Smooth muscle cell (in vitro differentiated cells): ENCODE results near the gene FMR1NB. TPM values are rescaled to one million over a fixed set of nuclear protein-coding genes. Genes with fewer than 3 reads are reported as not detected.
A peak's percentile ranks its signal among the peaks of the same experiment; 100 is the strongest.

Source experiments
- DNase-seq: peaks from one replicate; lab custom pipeline; 2025; ENCODE audit not compliant: unreplicated experiment; lab: John Stamatoyannopoulos, UW
- H2AFZ ChIP-seq: fragments of 200-600 bp; sonication (generic); 2 replicates; pipeline ENCODE4 v1.6.0; 2016; ENCODE audit warnings: antibody characterized with exemption, low read depth, mild to moderate bottlenecking
- H3F3A ChIP-seq: fragments of 200-600 bp; sonication (generic); 2 replicates; pipeline ENCODE4 v1.6.0; 2017; ENCODE audit warnings: antibody characterized with exemption, low read depth
- H3K27ac ChIP-seq: fragments of 200-600 bp; sonication (generic); 2 replicates; pipeline ENCODE4 v1.5.1; 2016; ENCODE audit warnings: low read depth, mild to moderate bottlenecking
- H3K27me3 ChIP-seq: fragments of 200-600 bp; sonication (generic); 2 replicates; pipeline ENCODE4 v1.6.1; 2016; ENCODE audit warnings: low read depth, mild to moderate bottlenecking
- H3K36me3 ChIP-seq: fragments of 200-600 bp; sonication (generic); 2 replicates; pipeline ENCODE4 v1.5.1; 2016; ENCODE audit warnings: low read depth
- H3K4me1 ChIP-seq: fragments of 200-600 bp; sonication (generic); 2 replicates; pipeline ENCODE4 v1.5.1; 2016; ENCODE audit warnings: low read depth
- H3K4me2 ChIP-seq: fragments of 200-600 bp; sonication (generic); 2 replicates; pipeline ENCODE4 v1.6.0; 2016; ENCODE audit warnings: mild to moderate bottlenecking
- H3K4me3 ChIP-seq: fragments of 200-600 bp; sonication (generic); 2 replicates; pipeline ENCODE4 v1.5.1; 2016; ENCODE audit warnings: mild to moderate bottlenecking
- H3K79me2 ChIP-seq: fragments of 200-600 bp; sonication (generic); 2 replicates; pipeline ENCODE4 v1.6.0; 2016; ENCODE audit warnings: low read depth, mild to moderate bottlenecking
- H3K9ac ChIP-seq: fragments of 200-600 bp; sonication (generic); 2 replicates; pipeline ENCODE4 v1.6.0; 2016; ENCODE audit warnings: low read depth
- H3K9me3 ChIP-seq: fragments of 200-600 bp; sonication (generic); replicated peaks from 2 replicates; pipeline ENCODE4 v1.5.1; 2016; ENCODE audit warnings: low read depth
- H4K20me1 ChIP-seq: fragments of 200-600 bp; sonication (generic); 2 replicates; pipeline ENCODE4 v1.6.0; 2016; ENCODE audit warnings: low read depth
- WGBS: methylation state at CpG from one replicate; pipeline ENCODE4 v1.1.7; 2016; ENCODE audit warnings: low lambda C conversion rate; 5-methylcytosine and 5-hydroxymethylcytosine counted together
- polyA plus RNA-seq: library from polyadenylated mRNA; unstranded; fragments of >200 nt; fragmentation: Nextera tagmentation; extraction: Ambion mirVana; gene quantifications from 2 replicates; pipeline ENCODE4 v1.2.1, GENCODE V29; 2016
- total RNA-seq: library from RNA; depleted of rRNA; stranded (reverse); fragments of >200 nt; gene quantifications from 2 replicates; pipeline ENCODE4 v1.2.3, GENCODE V29; 2014
- TF ChIP-seq, protein P1 (sequence below): fragments of 200-600 bp; sonication (generic); IDR thresholded peaks from 2 replicates; pipeline ENCODE4 v1.5.1; 2017; ENCODE audit warnings: borderline replicate concordance, mild to moderate bottlenecking, antibody characterized with exemption; ENCODE audit not compliant: insufficient read depth, poor library complexity, severe bottlenecking

The FMR1NB gene, protein sequence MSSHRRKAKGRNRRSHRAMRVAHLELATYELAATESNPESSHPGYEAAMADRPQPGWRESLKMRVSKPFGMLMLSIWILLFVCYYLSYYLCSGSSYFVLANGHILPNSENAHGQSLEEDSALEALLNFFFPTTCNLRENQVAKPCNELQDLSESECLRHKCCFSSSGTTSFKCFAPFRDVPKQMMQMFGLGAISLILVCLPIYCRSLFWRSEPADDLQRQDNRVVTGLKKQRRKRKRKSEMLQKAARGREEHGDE
- total RNA-seq = not detected in 2 replicates
- polyA plus RNA-seq = not detected in 2 replicates

DNA sequence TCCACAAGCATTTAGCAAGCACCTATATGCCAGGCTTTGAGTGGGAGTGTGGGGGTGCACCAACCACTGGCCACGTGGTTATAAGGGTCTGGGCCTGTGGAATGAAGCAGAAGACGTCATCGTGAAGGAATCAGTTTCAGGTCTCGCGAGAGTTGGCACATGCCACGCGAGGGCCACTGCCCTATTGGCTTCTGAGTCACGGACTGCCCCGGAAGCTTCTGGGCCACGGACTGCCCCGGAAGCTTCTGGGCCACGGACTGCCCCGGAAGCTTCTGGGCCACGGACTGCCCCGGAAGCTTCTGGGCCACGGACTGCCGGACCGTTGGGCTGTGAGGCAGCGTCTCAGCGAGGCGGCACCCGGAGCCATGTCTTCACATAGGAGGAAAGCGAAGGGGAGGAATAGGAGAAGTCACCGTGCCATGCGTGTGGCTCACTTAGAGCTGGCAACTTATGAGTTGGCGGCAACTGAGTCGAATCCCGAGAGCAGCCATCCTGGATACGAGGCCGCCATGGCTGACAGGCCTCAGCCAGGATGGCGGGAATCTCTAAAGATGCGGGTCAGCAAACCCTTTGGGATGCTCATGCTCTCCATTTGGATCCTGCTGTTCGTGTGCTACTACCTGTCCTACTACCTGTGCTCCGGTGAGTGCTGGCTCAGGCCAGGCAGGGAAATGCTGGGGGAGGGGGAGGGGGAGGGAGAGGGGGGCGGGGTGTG, at the start of gene FMR1NB:
Gene FMR1NB (plus strand): TSS at position 300 of the 715 bp plus-strand sequence. CDS start 66 bp downstream, at position 366.
- Histone ChIP-seq H3K4me3 (no peak within 1 kb of the TSS), H3K36me3 (no peaks in the 10 kb centered on the region), H4K20me1 (no peaks in the 10 kb centered on the region), H3K9me3 (no peaks in the 10 kb centered on the region), H3K4me1 (no peaks in the 10 kb centered on the region), H3K79me2 (no peaks in the 10 kb centered on the region), H3K4me2 (no peak within 1 kb of the TSS), H3K27ac (no peak within 1 kb of the TSS), H3K27me3 (no peaks in the 10 kb centered on the region), H3K9ac (no peak within 1 kb of the TSS), H2AFZ (no peak within 1 kb of the TSS), H3F3A (no peaks in the 10 kb centered on the region)
- WGBS = 88% methylated on average over 34 of the region's 35 CpGs
- TF ChIP-seq, protein P1, sequence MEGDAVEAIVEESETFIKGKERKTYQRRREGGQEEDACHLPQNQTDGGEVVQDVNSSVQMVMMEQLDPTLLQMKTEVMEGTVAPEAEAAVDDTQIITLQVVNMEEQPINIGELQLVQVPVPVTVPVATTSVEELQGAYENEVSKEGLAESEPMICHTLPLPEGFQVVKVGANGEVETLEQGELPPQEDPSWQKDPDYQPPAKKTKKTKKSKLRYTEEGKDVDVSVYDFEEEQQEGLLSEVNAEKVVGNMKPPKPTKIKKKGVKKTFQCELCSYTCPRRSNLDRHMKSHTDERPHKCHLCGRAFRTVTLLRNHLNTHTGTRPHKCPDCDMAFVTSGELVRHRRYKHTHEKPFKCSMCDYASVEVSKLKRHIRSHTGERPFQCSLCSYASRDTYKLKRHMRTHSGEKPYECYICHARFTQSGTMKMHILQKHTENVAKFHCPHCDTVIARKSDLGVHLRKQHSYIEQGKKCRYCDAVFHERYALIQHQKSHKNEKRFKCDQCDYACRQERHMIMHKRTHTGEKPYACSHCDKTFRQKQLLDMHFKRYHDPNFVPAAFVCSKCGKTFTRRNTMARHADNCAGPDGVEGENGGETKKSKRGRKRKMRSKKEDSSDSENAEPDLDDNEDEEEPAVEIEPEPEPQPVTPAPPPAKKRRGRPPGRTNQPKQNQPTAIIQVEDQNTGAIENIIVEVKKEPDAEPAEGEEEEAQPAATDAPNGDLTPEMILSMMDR = no peak
- DNase-seq = no peak

DNA sequence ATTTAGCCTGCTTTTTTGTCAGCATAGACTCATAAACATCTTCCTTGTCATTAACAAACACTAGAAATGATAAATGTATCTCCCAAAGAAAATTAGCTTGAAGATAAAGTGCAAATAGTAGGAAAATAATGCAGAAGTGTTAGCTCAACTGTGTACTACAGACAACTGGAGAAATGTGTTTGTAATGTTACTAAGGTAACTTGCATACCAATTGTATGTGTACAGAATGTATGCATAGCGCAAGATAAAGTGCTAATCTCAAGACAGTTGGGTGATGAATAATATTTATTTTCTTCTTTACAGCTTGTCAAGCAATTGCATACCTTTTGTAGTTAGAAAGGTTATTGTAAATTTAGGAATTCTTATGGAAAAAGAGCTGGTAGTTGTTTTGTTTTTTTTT, 47.3 kb upstream of the FMR1NB start:
- H3K36me3 ChIP-seq = peaks cover 6% of the 10 kb centered on the region
- DNase-seq = no peak
- H3K79me2 ChIP-seq = no peaks in the 10 kb centered on the region
- no peak overlapping the region for H2AFZ ChIP-seq
- no peaks in the 10 kb centered on the region for H3K4me1 ChIP-seq
- H4K20me1 ChIP-seq = peaks cover 26% of the 10 kb centered on the region
- no peak overlapping the region for H3K4me2 ChIP-seq
- H3K27me3 ChIP-seq = no peaks in the 10 kb centered on the region
- WGBS = 71% methylated on average over 1 of the region's 1 CpG
- TF ChIP-seq, protein P1 = no peak
- peak overlapping the region; percentile 57 for H3K27ac ChIP-seq
- H3K9me3 ChIP-seq = peaks cover 3% of the 10 kb centered on the region
- no peak overlapping the region for H3K4me3 ChIP-seq
- no peaks in the 10 kb centered on the region for H3F3A ChIP-seq
- peak overlapping the region; percentile 57 for H3K9ac ChIP-seq

DNA sequence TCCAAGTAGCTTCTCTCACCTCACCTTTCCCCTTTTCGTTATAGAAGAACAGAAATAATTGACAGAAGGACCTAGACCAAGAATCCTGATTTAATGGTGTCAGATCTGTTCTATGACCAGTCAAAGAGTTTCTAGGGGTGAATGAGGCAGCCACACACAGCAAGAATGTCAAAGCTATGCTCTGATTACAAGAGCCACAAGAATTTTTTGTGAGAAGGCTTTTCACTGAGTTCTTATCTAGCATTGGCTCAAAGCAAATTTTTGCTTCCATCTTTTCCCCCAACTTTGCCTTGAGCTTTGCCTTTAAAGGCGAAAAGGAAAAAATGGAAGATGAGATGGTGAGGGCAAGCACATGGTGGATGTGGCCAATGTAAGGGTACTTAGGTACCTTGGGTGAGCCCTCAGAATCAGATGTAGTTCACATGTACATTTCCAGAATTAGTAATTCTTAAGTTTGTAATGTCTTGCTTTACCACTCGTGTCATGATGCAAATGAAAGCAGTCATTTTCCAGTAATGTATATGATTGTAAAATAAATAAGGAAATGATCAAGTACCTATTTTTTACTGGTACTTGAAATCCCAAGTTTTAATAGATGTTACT, 45.9 kb upstream of the FMR1NB start:
- TF ChIP-seq, protein P1 = no peak
- no peak overlapping the region for H3K27ac ChIP-seq
- DNase-seq = no peak

More for the DNA sequence above, 45.9 kb upstream of the FMR1NB start:
- peaks cover 3% of the 10 kb centered on the region for H3K9me3 ChIP-seq
- no peak overlapping the region for H3K4me3 ChIP-seq
- H4K20me1 ChIP-seq = peaks cover 26% of the 10 kb centered on the region
- no peaks in the 10 kb centered on the region for H3F3A ChIP-seq
- no peak overlapping the region for H3K9ac ChIP-seq
- H2AFZ ChIP-seq = no peak overlapping the region
- H3K27me3 ChIP-seq = no peaks in the 10 kb centered on the region
- WGBS = 57% methylated on average over 3 of the region's 3 CpGs
- H3K79me2 ChIP-seq = no peaks in the 10 kb centered on the region
- no peak overlapping the region for H3K4me2 ChIP-seq
- H3K4me1 ChIP-seq = no peaks in the 10 kb centered on the region
- H3K36me3 ChIP-seq = peaks cover 6% of the 10 kb centered on the region
